GM19035 (cell line): ENCODE data around the gene UXS1.

Experiments used
- ATAC-seq: cut with Tn5 transposase; IDR thresholded peaks from one replicate; pipeline ENCODE4 v1.9.1; 2021; ENCODE audit not compliant: unreplicated experiment

UXS1 gene

DNA sequence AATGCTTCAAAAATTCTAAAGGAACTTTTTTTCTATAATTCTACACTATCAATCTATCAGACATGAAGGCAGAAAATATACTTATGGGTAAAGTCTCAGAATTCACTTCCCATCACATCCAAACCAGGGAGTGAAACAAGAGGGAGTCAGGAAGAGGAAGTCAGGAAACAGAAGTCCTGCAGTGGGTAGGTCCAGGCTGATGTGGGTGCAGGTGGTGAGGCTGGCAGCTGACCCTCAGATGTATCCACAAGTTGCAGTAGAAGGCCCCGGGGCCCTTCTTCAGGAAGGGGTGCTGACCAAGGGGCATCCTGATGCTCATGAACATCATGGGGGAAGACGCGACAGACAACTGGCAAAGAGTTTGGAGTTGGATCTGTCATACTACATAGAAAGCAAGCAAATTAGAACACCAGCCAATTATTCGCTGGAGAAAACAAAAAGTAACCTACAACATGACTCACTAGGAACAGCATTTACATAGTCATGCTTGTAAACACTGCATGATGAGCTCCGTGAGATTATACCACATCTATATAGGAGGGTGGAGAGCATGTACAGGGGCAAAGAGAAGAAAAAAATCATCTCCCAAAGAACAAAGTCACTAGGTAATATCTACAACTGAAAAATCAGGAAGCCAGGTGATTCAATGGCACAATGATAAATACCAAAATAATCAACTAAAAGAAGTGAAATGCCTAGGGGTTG lies 4.2 kb downstream of the UXS1 start:
- no peak for ATAC-seq

DNA sequence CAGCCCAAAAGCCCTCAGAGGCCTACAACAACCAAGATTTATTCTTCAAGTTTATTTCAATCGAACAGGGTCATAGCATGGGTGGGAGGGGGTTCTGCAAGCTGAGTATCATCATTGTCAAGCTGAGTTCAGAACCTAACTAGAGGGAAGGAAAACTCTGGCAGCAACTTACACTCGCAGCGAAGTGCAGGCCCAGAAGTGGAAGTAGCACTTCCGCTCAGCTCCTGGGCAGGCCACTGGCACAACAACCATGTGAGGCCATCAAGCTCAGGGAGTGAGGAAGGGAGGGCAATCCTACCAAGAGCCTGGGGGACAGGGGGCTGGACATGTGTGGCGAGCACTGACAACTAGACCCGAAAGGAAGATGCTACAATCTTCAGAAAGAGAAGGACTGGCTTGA lies 4.8 kb downstream of the UXS1 start:
- no peak for ATAC-seq

GRCh38 chr2:106187273-106187891 lies 6.7 kb downstream of the UXS1 start:
- no peak for ATAC-seq

GRCh38 chr2:106185475-106186184 lies 8.5 kb downstream of the UXS1 start:
- no peak for ATAC-seq

DNA sequence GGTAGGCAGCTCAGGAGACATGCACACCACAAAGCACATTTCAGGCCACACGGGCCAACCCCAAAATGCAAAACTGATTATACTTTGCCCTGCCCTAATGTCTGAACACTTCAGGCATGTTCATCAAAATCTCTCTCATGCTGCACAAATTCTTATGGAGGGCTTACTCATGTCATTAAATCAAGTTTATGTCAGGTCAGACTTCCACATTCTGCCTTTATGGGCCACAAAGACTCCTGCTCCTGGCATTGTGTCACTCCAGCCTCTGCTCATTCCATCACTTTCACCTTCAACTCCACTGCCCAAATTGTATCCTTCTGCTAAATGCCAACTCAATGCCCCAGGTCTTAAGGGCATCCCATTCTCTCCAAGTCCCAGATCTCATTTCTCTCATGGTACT lies 9.2 kb downstream of the UXS1 start:
- ATAC-seq, result no peak

- no peak for ATAC-seq
Observed at GRCh38 chr2:106184394-106184793, 9.7 kb downstream of the UXS1 start.

GRCh38 chr2:106183101-106183696 lies 10.9 kb downstream of the UXS1 start:
- ATAC-seq, result no peak

DNA sequence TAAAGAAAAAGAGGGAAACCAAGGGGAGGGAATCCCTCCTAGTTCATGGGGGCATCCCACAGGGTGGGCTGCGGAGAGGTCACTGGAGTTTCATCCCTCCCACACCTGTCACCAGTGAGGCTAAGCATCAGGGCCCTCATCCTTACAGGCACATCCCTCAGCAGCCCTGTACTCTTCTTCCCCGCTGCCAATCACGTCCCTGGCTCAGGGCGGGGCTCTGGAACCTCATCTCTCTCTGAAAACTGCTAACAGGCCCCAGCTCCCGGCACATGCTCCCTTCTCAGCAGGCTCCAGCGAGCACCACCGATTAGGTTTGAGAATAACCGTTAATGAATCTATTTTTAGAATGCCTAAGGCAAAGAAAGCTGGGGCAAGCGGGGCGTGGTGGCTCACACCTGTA lies 13.0 kb downstream of the UXS1 start:
- no peak for ATAC-seq

GRCh38 chr2:106180602-106181001 lies 13.5 kb downstream of the UXS1 start:
- no peak for ATAC-seq

GRCh38 chr2:106178716-106179115 lies 15.4 kb downstream of the UXS1 start:
- no peak for ATAC-seq

DNA sequence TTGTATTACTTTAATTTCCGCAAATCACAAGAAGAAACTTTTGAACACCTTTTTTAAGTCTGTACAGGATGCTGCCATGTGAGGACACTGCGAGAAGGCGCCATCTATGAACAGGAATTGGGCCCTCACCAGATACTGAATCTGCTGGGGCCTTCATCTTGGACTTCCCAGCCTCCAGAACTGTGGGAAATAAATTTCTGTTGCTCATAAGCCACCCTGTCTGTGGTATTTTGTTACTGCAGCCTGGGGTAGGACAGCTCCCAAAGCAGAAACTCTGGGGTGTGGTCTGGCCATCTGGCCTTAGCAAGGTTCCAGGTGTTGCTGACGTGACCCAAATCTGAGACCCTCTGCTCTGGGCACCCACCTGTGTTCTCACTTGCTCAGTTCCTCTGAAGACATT lies 16.5 kb downstream of the UXS1 start:
- no peak for ATAC-seq

DNA sequence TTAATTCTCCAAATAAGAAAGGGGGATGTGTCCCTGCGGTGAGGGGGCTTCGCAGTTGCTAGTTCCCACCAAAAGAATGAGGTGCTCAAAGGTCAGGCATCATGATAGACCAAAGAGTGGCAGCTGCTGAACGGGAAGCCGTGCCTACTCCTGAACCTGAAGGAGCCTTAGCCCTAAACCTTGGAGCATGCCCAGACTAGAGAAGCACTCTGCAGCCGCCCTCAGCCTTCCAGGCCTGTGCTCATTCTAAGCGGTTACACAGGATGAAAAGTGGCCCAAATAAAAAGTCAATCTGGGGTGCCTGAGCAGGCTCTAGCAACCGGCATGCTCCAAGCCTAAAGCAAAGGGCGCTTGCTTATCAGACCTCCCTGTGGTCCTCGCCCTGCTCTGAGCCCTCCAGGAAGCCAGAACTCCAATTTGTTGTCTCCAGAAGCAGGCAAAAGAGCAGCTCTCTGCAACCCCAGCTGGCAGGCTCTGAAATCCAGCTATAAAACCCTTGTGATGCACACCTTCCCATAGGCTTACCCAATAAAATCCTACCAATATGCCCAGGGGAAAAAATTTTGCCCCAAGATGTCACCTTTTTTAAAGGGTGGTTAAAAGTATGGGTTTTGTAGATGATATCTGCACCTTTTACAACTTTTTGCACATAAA lies 17.5 kb downstream of the UXS1 start:
- no peak for ATAC-seq

GRCh38 chr2:106175086-106175850 lies 18.8 kb downstream of the UXS1 start:
- ATAC-seq, result no peak

DNA sequence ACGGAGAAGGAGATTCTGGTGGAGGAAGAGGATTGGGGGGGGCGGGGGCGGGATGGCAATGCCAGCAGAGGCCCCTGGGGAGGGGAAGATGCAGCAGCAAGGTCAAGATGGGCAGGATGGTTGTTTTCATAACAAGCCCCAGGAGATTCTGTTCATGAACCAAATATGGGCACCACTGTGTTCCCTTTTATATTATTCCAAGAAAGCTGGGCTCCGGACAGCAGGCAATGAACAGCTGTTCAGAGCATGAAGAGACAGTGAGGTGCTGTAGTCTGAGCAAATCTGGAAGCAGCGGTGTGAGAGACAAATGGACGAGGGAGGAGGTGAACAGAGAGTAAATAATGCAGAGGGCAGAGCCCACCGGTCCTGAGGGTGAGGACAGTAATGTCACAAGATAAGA lies 20.0 kb downstream of the UXS1 start:
- no peak for ATAC-seq

DNA sequence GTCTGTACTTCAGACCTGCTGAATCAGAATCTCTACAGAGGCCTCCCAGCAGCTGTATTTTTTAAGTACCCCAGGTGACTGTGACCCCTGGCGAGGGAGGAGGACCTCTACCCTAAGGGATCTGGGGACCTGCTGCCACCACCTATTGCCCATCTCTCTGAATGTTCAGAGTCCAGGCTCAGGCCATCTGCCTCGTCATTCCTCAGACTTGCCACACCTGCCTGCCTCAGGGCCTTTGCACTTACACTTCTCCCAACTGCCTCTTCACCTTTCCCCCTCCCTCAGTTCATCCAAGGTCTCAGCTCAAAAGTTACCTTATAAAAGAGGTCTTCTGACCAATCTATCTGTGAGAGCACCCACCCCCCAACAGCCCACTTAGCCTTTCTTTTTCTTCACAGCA lies 21.5 kb downstream of the UXS1 start:
- no peak for ATAC-seq

DNA sequence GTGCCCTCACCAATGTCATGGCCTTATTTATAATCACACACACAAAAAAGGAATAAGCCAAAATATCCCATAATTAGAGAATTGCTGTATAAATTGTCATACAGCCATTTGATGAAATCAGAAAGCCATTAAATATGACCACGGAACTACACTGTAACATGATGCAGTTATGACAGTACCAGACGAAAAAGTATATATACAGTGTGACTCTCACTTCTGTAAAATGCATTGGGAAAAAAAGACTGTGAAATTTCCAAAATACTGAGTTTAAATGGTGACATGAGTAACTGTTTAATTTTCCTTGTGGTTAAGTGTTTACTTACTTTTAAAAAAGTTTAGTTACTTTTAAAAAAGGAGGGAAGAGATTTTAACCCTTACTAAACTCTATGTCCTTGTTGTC lies 25.4 kb downstream of the UXS1 start:
- no peak for ATAC-seq

DNA sequence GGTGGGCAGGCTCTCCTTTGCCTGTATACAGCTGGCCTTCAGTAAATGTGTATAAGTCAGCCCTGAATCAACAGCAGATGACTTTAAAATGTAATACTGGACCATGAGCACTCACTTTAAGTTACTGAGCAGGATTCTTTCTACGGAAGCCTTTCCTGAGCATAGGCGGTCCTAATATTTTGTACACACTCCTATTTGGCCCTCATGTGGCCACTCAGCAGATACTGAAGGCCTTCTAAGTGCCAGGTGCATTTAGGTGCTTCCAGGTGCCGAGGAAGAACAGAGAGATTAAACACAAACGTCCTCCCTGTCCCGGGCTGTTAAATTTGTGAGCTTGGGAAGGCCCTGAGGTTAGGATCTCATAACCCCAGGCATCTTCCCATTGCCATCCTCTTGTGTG lies 27.0 kb downstream of the UXS1 start:
- ATAC-seq, result no peak

- no peak for ATAC-seq
Observed at GRCh38 chr2:106165561-106165960, 28.5 kb downstream of the UXS1 start.

- ATAC-seq, result no peak
Observed at GRCh38 chr2:106165029-106165428, 29.1 kb downstream of the UXS1 start.

DNA sequence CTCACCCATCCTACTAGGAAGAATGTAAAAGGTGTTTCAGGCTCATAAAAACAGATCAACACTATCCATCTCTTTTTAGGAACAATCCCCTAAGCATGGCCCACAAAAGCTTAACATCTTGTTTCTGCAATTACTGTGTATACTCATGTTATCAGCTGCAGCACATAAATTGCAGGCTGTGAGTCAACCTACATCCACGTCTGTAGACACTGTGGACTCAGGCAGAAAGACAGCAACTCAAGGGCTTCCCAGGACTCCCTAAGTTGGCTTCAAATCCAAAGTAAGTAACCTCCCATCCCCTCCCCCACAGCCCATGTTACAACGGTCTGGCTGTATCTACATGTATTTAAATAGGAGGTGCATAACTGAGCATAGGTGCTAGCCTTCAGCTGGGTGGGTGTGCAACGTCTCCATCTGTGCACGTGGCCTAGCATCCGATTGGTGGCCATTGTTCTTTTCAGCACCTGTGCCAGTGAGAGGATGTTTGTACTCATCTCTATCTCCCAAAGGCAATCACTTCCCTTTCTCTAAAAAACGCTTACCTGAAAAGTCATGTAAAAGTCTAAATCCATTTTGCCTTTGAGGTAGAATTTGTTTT lies 30.1 kb downstream of the UXS1 start:
- no peak for ATAC-seq
